22Rv1 (cell line): Measurements from ENCODE around the gene SKIC3.

Experiments used
- H3K27ac ChIP-seq: fragments of 450-650 bp; 2 replicates; pipeline ENCODE4 v1.5.1; 2017
- CTCF ChIP-seq: fragments of 450-650 bp; IDR thresholded peaks from 2 replicates; pipeline ENCODE4 v1.5.1; 2017; ENCODE audit warnings: mild to moderate bottlenecking
- ZFX ChIP-seq: fragments of 450-650 bp; IDR thresholded peaks from 2 replicates; pipeline ENCODE4 v1.6.1; 2017; ENCODE audit warnings: antibody characterized with exemption, borderline replicate concordance

SKIC3 gene

GRCh38 chr5:95581576-95581975 lies 26.8 kb upstream of the SKIC3 start:
- no peak for TF ChIP-seq ZFX
- no peak for TF ChIP-seq CTCF
- no peak overlapping the region for H3K27ac ChIP-seq

GRCh38 chr5:95572016-95572415 lies 17.2 kb upstream of the SKIC3 start:
- no peak overlapping the region for H3K27ac ChIP-seq
- TF ChIP-seq ZFX: no peak
- no peak for TF ChIP-seq CTCF

DNA sequence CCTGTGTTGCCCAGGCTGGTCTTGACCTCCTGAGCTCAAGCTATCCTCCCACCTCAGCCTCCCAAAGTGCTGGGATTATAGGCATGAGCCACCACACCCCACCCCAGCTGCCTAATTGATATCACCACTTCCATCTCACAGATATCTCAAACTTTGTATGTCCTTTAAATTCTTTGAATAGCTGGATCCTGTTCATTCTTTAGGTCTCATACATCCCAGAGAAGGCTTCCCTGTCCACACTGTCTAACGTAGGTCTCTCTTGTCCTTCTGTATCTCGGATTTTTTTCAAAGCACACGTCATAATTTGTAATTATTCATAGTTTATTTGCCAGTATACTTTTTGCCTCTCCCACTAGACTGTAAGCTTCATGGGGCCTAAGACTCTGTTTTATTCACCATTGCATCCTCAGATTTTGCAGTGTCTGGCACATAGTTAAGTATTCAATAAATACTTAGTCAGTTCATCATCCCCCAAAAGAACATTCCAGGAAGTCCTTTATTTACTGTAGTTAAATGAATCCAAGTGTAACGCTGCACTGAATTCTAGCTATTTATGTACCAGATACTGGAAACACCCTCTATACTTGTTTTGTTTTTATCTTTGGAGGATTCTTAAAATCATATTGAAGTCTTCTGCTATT lies 10.6 kb upstream of the SKIC3 start:
- TF ChIP-seq CTCF (no peak), ZFX (no peak)
- no peak overlapping the region for H3K27ac ChIP-seq

- TF ChIP-seq CTCF (no peak), ZFX (no peak)
- no peak overlapping the region for H3K27ac ChIP-seq
These were observed 9.7 kb upstream of the SKIC3 start for GRCh38 chr5:95564450-95564849.

GRCh38 chr5:95563367-95563766 lies 8.6 kb upstream of the SKIC3 start:
- no peak overlapping the region for H3K27ac ChIP-seq
- no peak for TF ChIP-seq ZFX
- no peak for TF ChIP-seq CTCF

GRCh38 chr5:95562282-95562681 lies 7.5 kb upstream of the SKIC3 start:
- H3K27ac ChIP-seq: no peak overlapping the region
- TF ChIP-seq CTCF (no peak), ZFX (no peak)

GRCh38 chr5:95557841-95558240 lies 3.1 kb upstream of the SKIC3 start:
- no peak for TF ChIP-seq ZFX
- no peak for TF ChIP-seq CTCF
- H3K27ac ChIP-seq: no peak overlapping the region
